HG03064 (cell line): ENCODE data around the gene ZNF175.
"Not testable (repeated sequence)": the region's sequence is repeated elsewhere in the genome, so short reads cannot be mapped to it uniquely, and the experiment has no call there.

Source experiments
- ATAC-seq: cut with Tn5 transposase; IDR thresholded peaks from one replicate; pipeline ENCODE4 v1.9.1; 2021; ENCODE audit warnings: low read depth; ENCODE audit not compliant: unreplicated experiment

ZNF175 gene

DNA sequence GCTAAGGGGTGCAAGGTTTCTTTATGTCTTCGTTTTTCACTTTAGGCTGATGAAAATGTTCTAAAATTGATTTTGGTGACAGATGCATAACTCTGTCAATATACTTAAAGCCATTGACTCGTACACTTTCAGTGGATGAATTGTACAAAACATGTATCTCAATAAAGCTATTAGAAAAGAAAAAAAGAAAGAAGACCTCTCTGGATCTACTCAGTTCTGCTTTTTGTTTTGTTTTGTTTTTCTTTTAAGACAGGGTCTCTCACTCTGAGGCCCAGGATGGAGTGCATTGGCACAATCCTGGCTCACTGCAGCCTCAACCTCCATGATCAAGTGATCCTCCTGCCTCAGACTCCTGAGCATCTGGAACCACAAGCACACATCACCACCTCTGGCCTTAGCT, 55.6 kb downstream of the ZNF175 start:
- ATAC-seq: no peak

GRCh38 chr19:51627491-51628138, 56.5 kb downstream of the ZNF175 start:
- ATAC-seq: no peak

GRCh38 chr19:51628153-51628939, 57.3 kb downstream of the ZNF175 start:
- no peak for ATAC-seq

DNA sequence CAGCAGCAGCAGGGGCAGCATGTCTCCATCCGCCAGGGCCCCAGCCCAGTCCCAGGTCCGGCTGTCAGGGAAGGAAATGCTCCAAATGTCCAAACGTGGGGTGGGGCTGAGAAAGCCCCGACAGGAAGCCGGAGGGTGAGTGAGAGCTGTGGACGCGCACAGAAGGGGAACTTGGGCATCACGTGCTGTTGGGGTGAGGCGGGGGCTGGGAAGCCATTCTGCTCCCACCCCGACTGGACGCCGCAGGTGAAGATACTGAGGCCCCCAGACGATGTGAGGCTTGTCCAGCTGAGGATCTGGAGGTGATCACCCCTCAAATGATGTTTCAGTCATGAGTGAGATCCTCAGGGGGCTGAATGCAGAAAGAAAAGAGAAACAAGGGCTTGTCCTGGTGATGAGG, 59.2 kb downstream of the ZNF175 start, which contains the start of gene SIGLEC5:
Gene SIGLEC5 (minus strand): TSS at position 87 of the 400 bp plus-strand sequence. CDS start 66 bp downstream, at position 21.
- not testable (repeated sequence) for ATAC-seq

- no peak for ATAC-seq
These were observed 61.0 kb downstream of the ZNF175 start for GRCh38 chr19:51632126-51632525.

DNA sequence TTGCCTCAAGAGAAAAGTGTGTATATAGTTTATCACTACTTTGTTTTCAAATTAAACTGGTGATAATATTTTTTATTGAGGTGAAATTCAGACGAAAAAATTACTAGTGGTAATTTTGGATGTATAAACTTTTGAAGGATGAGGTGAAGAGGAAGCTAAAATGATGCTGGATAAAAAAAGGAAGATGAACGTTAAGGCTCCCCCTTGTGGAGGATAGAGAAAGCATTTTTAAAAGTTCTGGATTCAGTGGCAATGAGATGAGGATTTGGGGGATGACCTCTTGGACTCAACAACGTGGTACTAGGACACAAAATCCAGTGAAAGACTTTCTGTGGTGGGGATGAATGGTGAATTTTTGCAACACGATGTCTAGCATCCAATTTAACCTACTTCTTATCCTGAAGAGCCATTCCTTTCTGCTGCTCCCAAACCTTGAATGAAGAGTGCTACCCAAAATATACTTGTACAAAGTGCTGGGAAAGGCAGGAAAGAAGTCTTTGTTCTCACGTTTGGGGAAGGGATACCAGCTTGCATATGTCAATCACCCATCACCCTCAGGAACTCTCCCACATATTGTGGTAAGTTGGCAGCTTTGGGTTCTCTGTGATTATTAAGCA, 66.4 kb downstream of the ZNF175 start:
- no peak for ATAC-seq

GRCh38 chr19:51639916-51640315, 68.8 kb downstream of the ZNF175 start:
- ATAC-seq: no peak

- ATAC-seq: no peak
These were observed 69.3 kb downstream of the ZNF175 start for GRCh38 chr19:51640386-51640785.

DNA sequence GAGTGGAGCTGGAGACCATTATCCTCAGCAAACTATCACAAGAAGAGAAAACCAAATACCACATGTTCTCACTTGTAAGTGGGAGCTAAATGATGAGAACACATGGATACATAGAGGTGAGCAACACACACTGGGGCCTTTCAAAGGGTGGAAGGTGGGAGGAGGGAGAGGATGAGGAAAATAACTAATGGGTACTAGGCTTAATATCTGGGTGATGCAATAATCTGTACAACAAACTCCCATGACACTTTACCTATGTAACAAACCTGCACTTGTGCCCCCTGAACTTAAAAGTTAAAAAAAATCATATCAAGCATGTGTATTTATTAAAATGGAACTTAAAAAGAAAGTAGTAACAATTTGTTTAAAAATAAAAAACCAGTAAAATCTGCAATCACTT, 70.6 kb downstream of the ZNF175 start:
- ATAC-seq: no peak
